ENCODE data around the gene ADAMTS16. TPM values are rescaled to one million over a fixed set of nuclear protein-coding genes. Genes with fewer than 3 reads are reported as not detected.

The ADAMTS16 gene
- polyA plus RNA-seq, 3 donors = 69.6 to 80.2 (median 79.9) TPM

DNA sequence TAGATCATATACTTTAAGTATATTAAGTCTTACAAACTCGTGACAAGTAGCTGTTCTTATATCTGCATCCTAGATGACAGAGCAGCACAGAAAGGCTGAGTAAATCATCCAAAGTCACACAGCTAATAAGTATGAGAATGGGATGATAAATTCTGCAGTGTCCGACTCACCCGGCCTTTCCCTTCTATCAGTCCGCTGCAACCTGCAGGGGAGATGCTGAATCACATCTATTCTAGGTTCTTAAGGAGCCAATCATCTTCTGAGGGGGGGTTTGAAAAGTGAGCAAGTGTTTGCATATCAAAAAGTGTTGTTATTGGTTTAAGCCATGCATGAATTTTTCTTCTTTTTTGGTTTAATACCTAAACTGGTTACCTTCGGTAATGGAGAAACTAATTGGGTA is 38.9 kb downstream of the ADAMTS16 start:
- no peak for DNase-seq

DNA sequence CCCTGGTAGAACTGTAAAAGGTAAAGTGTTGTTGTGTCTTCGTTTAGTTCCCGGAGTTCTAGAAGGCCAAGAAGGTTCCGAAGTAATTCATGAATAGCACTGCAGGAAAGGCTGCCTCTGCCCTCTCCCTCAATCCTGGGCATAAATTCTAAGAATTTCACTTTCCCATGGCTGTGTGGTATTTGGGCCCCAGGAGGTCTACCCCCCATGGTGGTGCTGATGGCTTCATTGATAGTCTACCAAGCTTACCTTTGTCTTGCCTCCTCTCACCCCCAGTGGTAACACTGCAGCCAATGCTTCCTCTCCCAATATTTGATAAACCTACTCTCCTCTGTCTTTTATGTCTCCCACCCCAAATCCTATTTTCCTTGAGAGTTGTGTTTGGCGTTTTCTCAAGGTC is 39.5 kb downstream of the ADAMTS16 start:
- DNase-seq = no peak

DNA sequence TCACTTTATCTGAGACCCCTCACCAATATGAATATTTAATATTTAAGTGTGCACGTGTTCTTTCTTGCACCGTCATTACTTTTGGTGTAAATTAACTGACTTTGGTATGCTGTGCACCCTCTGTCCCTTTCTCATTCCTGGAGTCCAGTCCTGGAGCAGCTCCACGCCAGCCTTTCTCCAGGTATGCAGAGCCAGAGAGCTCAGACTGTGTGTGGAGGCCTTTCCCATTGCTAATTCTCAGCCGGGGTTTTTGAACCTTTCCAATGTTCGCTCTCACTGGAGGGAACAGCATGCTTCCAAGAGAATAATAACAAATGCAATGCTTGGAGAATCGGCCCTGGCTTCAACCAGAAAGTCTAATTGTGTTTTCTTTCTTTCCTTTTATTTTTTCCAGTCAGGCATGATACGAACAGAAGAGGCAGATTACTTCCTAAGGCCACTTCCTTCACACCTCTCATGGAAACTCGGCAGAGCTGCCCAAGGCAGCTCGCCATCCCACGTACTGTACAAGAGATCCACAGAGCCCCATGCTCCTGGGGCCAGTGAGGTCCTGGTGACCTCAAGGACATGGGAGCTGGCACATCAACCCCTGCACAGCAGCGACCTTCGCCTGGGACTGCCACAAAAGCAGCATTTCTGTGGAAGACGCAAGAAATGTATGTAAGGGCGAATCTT is 41.7 kb downstream of the ADAMTS16 start:
- DNase-seq = no peak

DNA sequence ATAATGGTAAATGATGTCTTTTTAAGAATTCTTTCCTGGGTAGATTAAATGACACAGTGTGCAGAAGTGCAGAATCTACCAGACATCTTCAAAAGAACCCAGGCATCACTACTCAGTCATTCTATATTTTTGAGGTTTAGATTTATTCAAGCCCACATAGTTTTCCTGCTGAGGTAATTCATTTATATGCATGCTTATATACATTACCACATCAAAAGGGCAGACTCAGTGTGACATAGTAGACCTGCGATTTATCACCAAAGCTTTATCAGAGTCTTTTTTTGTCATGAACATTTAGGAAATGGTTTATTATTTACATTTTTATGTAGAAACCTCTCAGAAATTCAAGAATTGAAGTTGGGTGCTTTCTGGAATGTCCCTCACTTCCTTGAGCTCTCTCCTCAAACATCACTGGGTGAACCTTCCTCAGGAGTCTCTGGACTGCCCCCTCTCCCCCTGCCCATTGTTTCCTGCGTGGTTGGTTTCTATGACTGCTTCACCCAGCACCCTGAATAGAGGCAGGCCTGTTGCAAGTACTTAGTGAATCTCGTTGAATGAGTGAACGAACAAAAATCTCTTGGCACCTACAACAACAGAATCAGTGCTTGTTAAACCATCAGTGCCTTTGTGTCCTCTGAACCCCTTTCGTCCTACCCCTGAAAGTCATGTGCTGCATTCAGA is 42.5 kb downstream of the ADAMTS16 start:
- DNase-seq = no peak

GRCh38 chr5:5183189-5183699 is 43.1 kb downstream of the ADAMTS16 start:
- DNase-seq = no peak

- no peak for DNase-seq
These were observed 43.8 kb downstream of the ADAMTS16 start for GRCh38 chr5:5183933-5184332.

DNA sequence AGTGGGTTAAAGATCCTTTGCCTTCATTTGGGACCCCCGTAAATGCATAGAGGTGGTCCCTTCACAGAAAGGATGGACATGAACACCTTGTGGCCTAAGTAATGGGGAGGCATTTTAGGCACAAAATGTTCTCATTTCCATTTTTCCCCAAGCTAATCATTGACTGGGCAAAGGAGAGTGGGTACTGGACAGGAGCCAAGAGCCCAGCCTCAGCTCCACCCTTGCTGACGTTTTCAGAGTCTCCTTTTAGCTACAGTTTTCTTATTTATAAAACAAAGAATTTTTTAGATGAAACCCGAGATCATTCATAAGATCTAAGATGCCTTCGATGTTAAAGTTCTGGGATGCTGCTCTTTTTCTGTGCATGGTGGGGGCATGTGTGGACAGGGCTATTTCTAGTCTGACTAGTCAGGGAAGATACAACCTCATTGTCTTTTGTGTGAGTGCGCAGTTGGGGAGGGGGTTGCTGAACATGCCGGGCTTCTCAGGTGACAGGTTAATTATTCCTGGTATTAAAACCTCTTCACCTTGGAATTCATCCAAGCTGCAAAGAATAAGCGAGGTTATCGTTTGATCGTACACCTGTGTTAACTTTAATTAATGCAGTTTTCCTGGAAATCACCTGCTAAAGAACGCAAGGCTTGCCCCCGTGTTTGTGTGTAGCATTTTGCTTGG is 48.4 kb downstream of the ADAMTS16 start:
- DNase-seq = peak; percentile 62

- no peak for DNase-seq
These were observed 48.9 kb downstream of the ADAMTS16 start for GRCh38 chr5:5189051-5189430.

GRCh38 chr5:5191906-5192305 is 51.8 kb downstream of the ADAMTS16 start:
- DNase-seq = no peak

DNA sequence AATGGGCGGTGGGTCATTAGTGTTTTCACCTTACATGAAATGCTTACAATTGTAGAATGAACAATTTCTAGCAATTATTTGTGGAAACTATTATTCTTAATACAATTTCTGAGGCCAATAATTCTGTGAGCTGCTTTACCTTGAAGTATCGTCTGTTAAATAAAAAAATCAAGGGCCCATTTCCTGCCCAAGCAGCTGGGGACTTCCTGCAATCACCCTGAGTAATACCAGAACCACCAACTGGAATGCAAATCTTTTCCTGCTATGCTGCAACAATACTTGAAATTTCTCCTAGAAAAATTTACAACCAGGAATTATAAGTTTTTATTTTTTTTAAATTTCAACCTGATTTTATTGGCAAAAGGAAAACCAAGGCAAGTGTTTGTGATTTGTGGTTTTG is 52.6 kb downstream of the ADAMTS16 start:
- no peak for DNase-seq

GRCh38 chr5:5195128-5195918 is 55.2 kb downstream of the ADAMTS16 start:
- no peak for DNase-seq

GRCh38 chr5:5198135-5198534 is 58.0 kb downstream of the ADAMTS16 start:
- DNase-seq = no peak

DNA sequence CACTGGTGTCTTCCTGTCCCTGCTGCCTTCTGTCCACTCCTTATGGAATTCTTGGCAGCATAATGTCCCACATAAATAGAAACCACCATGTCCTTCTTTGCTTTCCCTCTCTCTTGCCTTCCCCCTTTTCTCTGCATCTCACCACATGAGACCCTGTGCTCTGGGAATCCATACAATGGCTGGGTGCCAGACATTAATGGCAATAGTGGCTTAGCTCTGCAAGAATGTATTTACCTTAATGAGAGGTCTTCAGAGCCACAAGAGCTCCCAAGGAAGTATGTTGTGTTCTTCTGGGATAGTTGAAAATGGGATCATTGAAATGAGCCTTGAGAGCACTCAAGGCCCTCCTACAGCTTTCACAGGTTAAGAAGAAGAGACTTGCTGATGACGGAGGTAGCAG is 58.7 kb downstream of the ADAMTS16 start:
- DNase-seq = no peak

GRCh38 chr5:5199495-5199894 is 59.4 kb downstream of the ADAMTS16 start:
- DNase-seq = no peak

GRCh38 chr5:5200133-5200532 is 60.0 kb downstream of the ADAMTS16 start:
- DNase-seq = no peak

GRCh38 chr5:5202321-5202720 is 62.2 kb downstream of the ADAMTS16 start:
- DNase-seq = no peak

DNA sequence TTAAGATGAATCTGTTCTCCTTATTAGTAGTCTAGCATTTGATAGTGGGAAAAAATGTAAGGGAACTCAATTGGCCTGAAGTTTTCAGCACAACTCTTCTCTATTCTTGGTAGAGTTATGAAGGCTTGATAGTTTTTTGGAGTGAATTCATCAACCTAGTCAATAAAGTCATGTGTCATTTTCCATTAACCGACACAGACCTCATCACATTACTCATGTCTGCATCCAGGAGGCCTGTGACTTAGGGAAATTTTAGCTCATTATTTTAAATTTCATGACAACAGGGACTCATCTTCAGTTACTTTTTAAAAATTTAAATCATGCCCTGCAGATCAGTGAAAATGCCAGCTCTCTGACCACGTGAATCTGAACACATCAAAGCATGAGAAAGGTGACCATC is 63.3 kb downstream of the ADAMTS16 start:
- DNase-seq = no peak

DNA sequence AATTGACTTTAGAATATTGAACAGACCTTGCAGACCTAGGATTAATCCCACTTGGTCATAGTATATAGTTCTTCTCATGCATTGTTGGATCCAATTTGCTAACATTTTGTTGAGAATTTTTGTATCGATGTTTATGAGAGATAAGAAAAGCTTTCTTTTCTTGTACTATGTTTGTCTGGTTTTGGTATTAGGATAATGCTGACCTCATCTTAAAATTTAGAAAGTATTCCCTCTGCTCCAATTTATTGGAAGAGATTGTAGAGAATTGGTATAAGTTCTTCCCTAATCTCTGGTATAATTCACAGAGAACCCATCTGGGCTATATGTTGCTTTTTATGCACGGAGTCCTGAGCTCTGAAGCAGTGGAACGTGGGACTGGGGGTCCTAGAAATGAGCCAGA is 67.7 kb downstream of the ADAMTS16 start:
- no peak for DNase-seq

DNA sequence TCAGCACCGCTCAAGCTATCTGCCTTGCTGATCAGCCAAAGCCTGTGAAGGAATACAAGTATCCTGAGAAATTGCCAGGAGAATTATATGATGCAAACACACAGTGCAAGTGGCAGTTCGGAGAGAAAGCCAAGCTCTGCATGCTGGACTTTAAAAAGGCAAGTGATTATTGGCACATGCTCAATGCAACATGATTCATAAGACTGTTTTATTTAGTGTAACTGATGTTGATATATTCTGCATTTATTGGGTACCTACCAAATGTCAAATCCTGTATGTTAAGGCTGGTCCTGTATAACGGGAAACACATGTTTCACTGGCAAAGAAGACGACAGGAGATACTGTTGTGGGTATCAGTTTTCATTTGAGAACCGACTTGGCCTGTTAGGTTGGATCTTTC is 69.0 kb downstream of the ADAMTS16 start:
- DNase-seq = no peak

- DNase-seq = no peak
These were observed 69.6 kb downstream of the ADAMTS16 start for GRCh38 chr5:5209510-5210286.

DNA sequence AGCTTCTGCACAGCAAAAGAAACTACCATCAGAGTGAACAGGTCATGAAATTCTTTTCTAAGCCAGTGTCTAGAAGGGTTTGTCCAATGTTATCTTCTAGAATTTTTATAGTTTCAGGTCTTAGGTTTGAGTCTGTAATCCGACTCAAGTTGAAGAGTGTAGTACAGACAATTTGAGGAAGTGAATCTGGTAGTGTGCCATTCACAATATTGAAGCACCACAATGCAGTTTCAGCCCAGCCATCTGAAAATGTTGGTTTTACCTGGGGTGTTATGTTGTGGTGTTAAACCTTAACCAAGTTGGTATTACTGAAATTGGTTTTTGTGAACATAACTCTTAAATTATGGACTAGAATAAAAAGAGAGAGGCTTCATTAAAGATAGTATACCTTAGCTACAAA is 77.2 kb downstream of the ADAMTS16 start:
- DNase-seq = no peak
